ENCODE measurements around the gene ZNF480. TPM values are rescaled to one million over a fixed set of nuclear protein-coding genes. Genes with fewer than 3 reads are reported as not detected.

Gene ZNF480
- total and polyA plus RNA-seq, 2 of the 8 experiments (the other 6 are each of a cell fraction or from before 2014, with no cell fraction given), result 3.4 to 32.9 TPM

GRCh38 chr19:52286256-52286655 is 10.7 kb upstream of the ZNF480 start:
- DNase-seq (ENCODE audit: low read depth in 1 of 2, low spot score in 2 of 2) (no peak), FAIRE-seq (no peak)
- ChIA-PET CTCF (ENCODE audit: partially characterized antibody) (interaction anchor here (0.6 kb wide), 1 partner anchor 171 kb away, joined by 3 read pairs; no protein-coding TSS in a partner anchor), POLR2A (ENCODE audit: partially characterized antibody) (interaction anchor here (1.0 kb wide), 1 partner anchor 9 kb away, joined by 5 read pairs; no protein-coding TSS in a partner anchor)
- no peak overlapping the region for H3K4ac ChIP-seq (replicated peaks; ENCODE audit: insufficient read length, low read depth, low read length)
- H2BK120ac ChIP-seq (replicated peaks; ENCODE audit: low read depth, low read length), result no peak overlapping the region
- H3K14ac ChIP-seq (ENCODE audit: insufficient read length), result no peak overlapping the region
- TF ChIP-seq BACH1 (IDR thresholded peaks at IDR 0.05; ENCODE audit: low read length), result no peak
- no peak for TF ChIP-seq KDM1A (IDR thresholded peaks at IDR 0.05; ENCODE audit: borderline replicate concordance, low read length)
- no peak for TF ChIP-seq ATF2 (IDR thresholded peaks at IDR 0.05; ENCODE audit: low read length)
- no peak for TF ChIP-seq CEBPB (IDR thresholded peaks at IDR 0.05; ENCODE audit: low read depth, low read length)
- TF ChIP-seq EGR1 (IDR thresholded peaks at IDR 0.05; ENCODE audit: borderline replicate concordance, low read depth, low read length), result no peak
- no peak for TF ChIP-seq JUND (IDR thresholded peaks at IDR 0.05; ENCODE audit: low read length)
- no peak overlapping the region for H2BK5ac ChIP-seq (ENCODE audit: low read depth, low read length)
- no peak overlapping the region for H2BK15ac ChIP-seq (ENCODE audit: low read length)
- H3K23me2 ChIP-seq (ENCODE audit: low read depth, low read length), result no peaks in the 10 kb centered on the region
- H2AFZ ChIP-seq (ENCODE audit: low read length), result no peak overlapping the region
- no peak overlapping the region for H3K27ac ChIP-seq (ENCODE audit: low read depth, low read length)
- H3K79me1 ChIP-seq (ENCODE audit: low read depth, low read length), result peaks cover 3% of the 10 kb centered on the region; the same call in 1 of the 2 replicates
- WGBS, 2 experiments (ENCODE audit: extremely low coverage in 1 of 2, insufficient coverage in 1 of 2, insufficient read length in 1 of 2, insufficient replicate concordance in 2 of 2, low coverage in 1 of 2, low lambda C conversion rate in 2 of 2, missing lambda C conversion rate in 1 of 2), result 99% methylated on average over 5 of the region's 6 CpGs; no CpG with 5 or more reads in 1 of the 2 experiments
- H2BK12ac ChIP-seq (ENCODE audit: low read depth, low read length), result no peak overlapping the region
- no peak overlapping the region for H4K91ac ChIP-seq (replicated peaks; ENCODE audit: insufficient read length, low read length)
- H3K27me3 ChIP-seq (replicated peaks in 1 of 4; ENCODE audit: control insufficient read depth in 3 of 4, extremely low read depth in 1 of 4, insufficient read depth in 3 of 4, low read length in 3 of 4), result no peaks in the 10 kb centered on the region
- no peak overlapping the region for H3K18ac ChIP-seq (ENCODE audit: extremely low read depth, low read length)
- H4K20me1 ChIP-seq (replicated peaks in 1 of 2; ENCODE audit: control insufficient read depth in 1 of 2, insufficient read depth in 2 of 2, low read length in 2 of 2), result peaks cover 2 to 13% of the 10 kb centered on the region in 2 experiments
- H3K4me2 ChIP-seq (ENCODE audit: insufficient read depth in 1 of 2, low read depth in 2 of 2, low read length in 2 of 2), result no peak overlapping the region
- H3K56ac ChIP-seq (replicated peaks; ENCODE audit: insufficient read length, low read depth, low read length), result no peak overlapping the region
- H4K8ac ChIP-seq (ENCODE audit: extremely low read depth, insufficient read depth, low read length), result no peak overlapping the region
- H2BK20ac ChIP-seq (ENCODE audit: low read length), result no peak overlapping the region
- no peaks in the 10 kb centered on the region for H3K9me3 ChIP-seq (ENCODE audit: insufficient read depth in 2 of 2, low read depth in 1 of 2, low read length in 1 of 2)
- H3K4me3 ChIP-seq (ENCODE audit: extremely low read depth in 1 of 4, insufficient read depth in 2 of 4, low read depth in 3 of 4, low read length in 4 of 4), result no peak overlapping the region
- H3K4me1 ChIP-seq (replicated peaks in 1 of 4; ENCODE audit: control insufficient read depth in 3 of 4, insufficient read depth in 4 of 4, low read length in 3 of 4), result no peaks in the 10 kb centered on the region
- no peak overlapping the region for H3K9ac ChIP-seq (replicated peaks in 1 of 4; ENCODE audit: extremely low read depth in 1 of 4, low read depth in 3 of 4, low read length in 3 of 4)
- H3K79me2 ChIP-seq (ENCODE audit: control insufficient read depth in 1 of 2, insufficient read depth in 2 of 2, low read length in 2 of 2), result peaks cover 3 to 27% of the 10 kb centered on the region in 2 experiments
- no peak overlapping the region for H3K23ac ChIP-seq (ENCODE audit: insufficient read length)
- H4K5ac ChIP-seq (ENCODE audit: insufficient read length, low read depth, low read length), result no peak overlapping the region
- H3K36me3 ChIP-seq (ENCODE audit: control insufficient read depth in 2 of 4, insufficient read depth in 4 of 4, low read length in 3 of 4), result peaks cover 17 to 60% (median 44%) of the 10 kb centered on the region in 4 experiments
- no peak overlapping the region for H2AK5ac ChIP-seq (ENCODE audit: low read depth, low read length)

All from H1 (cell line).